ENCODE measurements around the gene SH3GL2.

SH3GL2 gene

DNA sequence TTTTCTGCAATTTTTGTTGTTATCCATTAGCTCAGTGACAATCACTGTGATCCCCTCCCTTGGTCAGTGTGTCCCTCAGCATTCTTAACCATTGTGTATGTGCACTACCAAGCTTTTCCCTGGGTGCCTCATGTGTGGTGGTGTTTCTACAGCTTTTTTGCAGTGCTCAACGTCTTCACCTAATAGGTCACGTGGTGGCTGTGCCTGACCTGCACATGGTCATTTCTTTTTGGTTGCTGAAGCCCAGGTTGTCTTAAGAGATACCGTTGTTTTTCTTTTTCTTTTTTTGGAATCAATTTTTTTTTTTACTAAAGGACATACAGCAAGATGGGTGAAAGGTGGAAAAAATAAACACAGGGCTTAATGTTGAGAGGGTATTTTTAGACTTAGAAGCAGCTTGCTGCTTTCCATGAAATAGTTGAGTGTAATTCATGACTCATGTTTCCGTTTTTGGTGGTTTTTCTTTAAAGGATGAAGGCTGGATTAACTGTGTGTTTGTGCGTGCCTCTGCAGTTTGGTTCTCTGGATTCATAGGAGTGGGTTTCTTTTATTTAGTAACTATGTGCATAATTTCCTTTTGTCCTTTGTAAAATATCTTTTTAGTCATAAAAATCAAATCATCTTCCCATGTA is 22.2 kb downstream of the SH3GL2 start:
- in situ Hi-C loops (cut with MboI; ENCODE audit: low sequenced_read_pairs, unreplicated experiment) = no loop called here
- TF ChIP-seq, protein P1, sequence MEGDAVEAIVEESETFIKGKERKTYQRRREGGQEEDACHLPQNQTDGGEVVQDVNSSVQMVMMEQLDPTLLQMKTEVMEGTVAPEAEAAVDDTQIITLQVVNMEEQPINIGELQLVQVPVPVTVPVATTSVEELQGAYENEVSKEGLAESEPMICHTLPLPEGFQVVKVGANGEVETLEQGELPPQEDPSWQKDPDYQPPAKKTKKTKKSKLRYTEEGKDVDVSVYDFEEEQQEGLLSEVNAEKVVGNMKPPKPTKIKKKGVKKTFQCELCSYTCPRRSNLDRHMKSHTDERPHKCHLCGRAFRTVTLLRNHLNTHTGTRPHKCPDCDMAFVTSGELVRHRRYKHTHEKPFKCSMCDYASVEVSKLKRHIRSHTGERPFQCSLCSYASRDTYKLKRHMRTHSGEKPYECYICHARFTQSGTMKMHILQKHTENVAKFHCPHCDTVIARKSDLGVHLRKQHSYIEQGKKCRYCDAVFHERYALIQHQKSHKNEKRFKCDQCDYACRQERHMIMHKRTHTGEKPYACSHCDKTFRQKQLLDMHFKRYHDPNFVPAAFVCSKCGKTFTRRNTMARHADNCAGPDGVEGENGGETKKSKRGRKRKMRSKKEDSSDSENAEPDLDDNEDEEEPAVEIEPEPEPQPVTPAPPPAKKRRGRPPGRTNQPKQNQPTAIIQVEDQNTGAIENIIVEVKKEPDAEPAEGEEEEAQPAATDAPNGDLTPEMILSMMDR (IDR thresholded peaks at IDR 0.05; ENCODE audit: borderline replicate concordance, control extremely low read depth, extremely low read depth, insufficient read depth, missing control alignments) = no peak
- no peak for DNase-seq (ENCODE audit: low spot score)

DNA sequence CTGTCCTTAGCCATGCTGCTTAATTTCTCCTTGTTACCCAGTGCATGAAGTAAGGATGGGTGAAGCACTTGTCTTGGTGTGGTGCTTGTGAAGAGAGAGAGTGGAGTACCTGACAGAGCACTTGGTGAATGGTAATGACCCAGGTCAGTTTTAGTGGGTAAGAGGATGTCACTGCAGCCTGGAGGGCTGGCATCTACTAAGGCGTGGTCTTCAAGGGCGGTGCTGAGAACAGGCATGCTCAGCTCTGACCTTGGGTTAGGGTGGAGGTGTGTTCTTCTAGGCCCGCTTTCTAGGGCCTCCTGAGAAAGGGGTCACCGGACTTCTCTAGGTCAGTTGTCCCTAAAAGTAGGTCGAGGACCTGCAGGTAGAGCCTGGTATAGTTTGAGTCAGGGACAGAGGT is 25.7 kb downstream of the SH3GL2 start:
- TF ChIP-seq, protein P1 (IDR thresholded peaks at IDR 0.05; ENCODE audit: borderline replicate concordance, control extremely low read depth, extremely low read depth, insufficient read depth, missing control alignments) = no peak
- no peak for DNase-seq (ENCODE audit: low spot score)
- in situ Hi-C loops (cut with MboI; ENCODE audit: low sequenced_read_pairs, unreplicated experiment) = no loop called here

DNA sequence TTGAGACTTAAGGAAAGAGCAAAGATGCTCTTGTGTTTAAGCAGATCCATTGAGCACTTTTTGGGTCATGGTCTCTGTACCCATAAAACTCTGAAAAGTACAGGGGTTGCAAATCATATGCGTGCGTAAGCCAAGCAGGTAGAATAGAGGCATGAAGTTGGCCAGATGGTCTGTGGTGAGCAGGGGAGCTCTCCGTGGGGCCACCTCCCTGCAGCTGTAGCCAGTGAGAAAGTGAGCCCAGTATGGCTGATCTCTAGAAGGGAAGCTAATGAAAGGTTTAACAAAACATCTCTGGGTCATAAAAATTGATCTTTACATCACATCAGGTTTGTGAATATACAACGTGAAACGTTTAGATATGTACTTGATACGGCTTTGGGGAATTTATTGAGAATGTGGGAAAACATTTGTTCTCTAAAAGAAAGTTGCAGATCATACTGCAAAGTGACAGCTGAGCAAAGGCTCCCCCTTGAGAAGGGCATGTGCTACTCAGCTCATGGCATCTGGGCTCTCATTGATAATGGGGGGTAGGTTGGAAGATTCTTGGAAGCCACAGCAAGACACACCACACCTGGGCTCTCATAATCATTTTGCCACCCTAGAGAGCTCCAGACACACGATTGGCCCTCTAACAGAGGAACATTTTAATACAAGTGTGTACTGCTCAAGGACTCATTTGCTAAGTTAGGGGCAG is 30.6 kb downstream of the SH3GL2 start:
- TF ChIP-seq, protein P1 (IDR thresholded peaks at IDR 0.05; ENCODE audit: borderline replicate concordance, control extremely low read depth, extremely low read depth, insufficient read depth, missing control alignments) = no peak
- in situ Hi-C loops (cut with MboI; ENCODE audit: low sequenced_read_pairs, unreplicated experiment) = no loop called here
- no peak for DNase-seq (ENCODE audit: low spot score)

DNA sequence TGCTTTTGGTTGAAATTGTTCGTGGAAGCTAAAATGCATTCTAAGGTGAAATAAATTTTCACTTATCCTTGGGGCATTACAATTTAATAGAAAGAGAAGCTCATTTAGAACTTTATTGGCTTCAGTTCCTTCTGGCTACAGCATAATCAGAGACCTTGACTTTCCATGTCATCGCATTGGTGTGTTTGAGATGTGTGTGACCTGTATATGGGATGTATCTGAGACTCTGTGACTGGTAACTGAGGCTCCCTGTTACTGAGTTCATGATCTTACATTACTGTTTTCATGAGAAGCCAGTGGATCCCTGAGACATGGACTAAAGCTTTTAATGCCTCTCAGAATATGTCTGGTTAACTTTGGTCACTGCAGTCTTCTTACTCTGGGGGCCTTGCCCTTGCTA is 32.5 kb downstream of the SH3GL2 start:
- TF ChIP-seq, protein P1 (IDR thresholded peaks at IDR 0.05; ENCODE audit: borderline replicate concordance, control extremely low read depth, extremely low read depth, insufficient read depth, missing control alignments) = no peak
- DNase-seq (ENCODE audit: low spot score) = no peak
- in situ Hi-C loops (cut with MboI; ENCODE audit: low sequenced_read_pairs, unreplicated experiment) = no loop called here

DNA sequence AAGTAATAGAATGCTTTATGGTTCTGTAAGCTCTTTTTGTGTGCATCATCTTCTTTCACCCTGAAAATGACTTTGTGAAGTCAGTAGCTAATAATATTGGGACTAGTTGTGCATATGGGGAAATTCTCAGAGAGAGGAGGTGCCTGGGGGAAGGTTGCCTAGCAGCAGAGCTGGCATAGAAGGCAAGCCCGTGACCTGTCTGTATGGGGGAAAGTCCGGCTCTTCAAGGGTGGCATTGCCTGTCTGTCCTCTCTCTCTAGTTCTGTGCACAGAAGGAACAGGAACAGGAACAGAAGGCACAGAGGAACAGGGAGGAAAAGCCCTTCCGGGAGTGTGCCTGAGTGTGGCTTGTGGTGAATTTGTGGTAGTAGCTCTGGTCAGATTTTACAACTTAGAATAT is 33.1 kb downstream of the SH3GL2 start:
- TF ChIP-seq, protein P1 (IDR thresholded peaks at IDR 0.05; ENCODE audit: borderline replicate concordance, control extremely low read depth, extremely low read depth, insufficient read depth, missing control alignments) = no peak
- in situ Hi-C loops (cut with MboI; ENCODE audit: low sequenced_read_pairs, unreplicated experiment) = no loop called here
- DNase-seq (ENCODE audit: low spot score) = no peak

DNA sequence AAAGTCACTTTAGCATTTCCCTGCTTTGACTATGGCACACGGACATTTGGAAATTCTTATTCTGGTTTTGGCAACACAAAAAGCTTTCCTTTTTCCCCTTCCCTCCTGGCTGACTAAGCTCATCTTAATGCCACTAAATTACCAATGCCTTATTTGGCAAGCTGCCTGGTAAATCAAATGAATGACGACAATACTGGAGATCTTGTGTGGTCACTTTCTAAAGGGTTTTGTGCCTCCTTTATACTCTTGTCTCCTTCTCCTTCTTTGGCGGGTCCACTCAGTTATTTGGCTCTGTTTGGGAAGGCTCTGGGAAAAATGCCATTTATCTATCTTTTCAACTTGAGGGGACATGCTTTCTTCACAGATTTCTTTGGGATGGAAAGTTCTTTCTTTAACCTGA is 34.9 kb downstream of the SH3GL2 start:
- TF ChIP-seq, protein P1 (IDR thresholded peaks at IDR 0.05; ENCODE audit: borderline replicate concordance, control extremely low read depth, extremely low read depth, insufficient read depth, missing control alignments) = no peak
- in situ Hi-C loops (cut with MboI; ENCODE audit: low sequenced_read_pairs, unreplicated experiment) = no loop called here
- DNase-seq (ENCODE audit: low spot score) = no peak

All from GM13976 (cell line).